Body of pancreas (tissue), 4 donors: ENCODE results near the gene ARFGEF2.

Experiments
- CTCF ChIP-seq, 7 experiments: fragments of 450-650 bp in 4 of 7; fragments of 200-600 bp in 3 of 7; sonication (generic) in 3 of 7; IDR thresholded peaks; one replicate each; pipeline ENCODE4 v1.5.1; 2016 to 2019; ENCODE audit warnings: antibody characterized with exemption in 7 of 7
- POLR2A ChIP-seq, 3 donors: fragments of 450-650 bp; IDR thresholded peaks; one replicate each; pipeline ENCODE4 v1.6.1; 2016; ENCODE audit warnings: antibody characterized with exemption in 3 of 3, mild to moderate bottlenecking in 2 of 3

- TF ChIP-seq POLR2A (IDR thresholded peaks at IDR 0.05) (no peak), CTCF (IDR thresholded peaks at IDR 0.05) (no peak)
Measured at GRCh38 chr20:49030954-49031619, 109.6 kb downstream of the ARFGEF2 start.
